ENCODE measurements around the gene WDR74. TPM values are rescaled to one million over a fixed set of nuclear protein-coding genes. Genes with fewer than 3 reads are reported as not detected.

The WDR74 gene
- total RNA-seq, 1 experiment from 2014 or later = 110 TPM

DNA sequence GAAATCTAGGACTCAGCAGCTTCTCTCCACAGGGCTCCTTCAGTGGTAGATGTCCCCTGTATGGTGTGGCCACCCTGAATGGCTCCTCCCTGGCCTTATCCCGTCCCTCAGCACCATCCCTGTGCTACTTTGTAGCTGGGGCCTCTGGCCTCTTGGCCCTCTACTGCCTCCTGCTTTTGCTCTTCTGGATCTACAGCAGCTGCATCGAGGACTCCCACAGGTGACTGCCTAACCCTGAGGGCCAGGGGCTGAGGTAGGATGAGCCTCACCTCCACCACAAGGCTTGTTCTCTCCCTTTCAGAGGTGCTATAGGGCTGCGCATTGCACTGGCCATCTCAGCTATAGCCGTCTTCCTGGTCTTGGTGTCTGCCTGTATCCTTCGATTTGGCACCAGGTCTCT is 50.4 kb downstream of the WDR74 start:
- ChIA-PET POLR2A (interaction anchor here (0.5 to 1.4 kb wide), 4 partner anchors 9 to 81 kb away, joined by 3 to 5 read pairs (median 4); partner anchors contain the start of gene GNG3), CTCF (interaction anchor here (0.6 to 4.6 kb wide), 7 partner anchors 19 to 231 kb away, joined by 3 to 44 read pairs (median 4); partner anchors contain the start of genes HNRNPUL2, STX5, TEX54 and TTC9C)
- Mint-ChIP-seq H3K4me3 (peak overlapping the region; percentile 91), H3K27me3 (ENCODE audit: low read depth) (no peaks in the 10 kb centered on the region; the same call in 1 of the 2 replicates), H3K36me3 (peaks cover 28% of the 10 kb centered on the region), H3K4me1 (peaks cover 37% of the 10 kb centered on the region), H3K9me3 (no peaks in the 10 kb centered on the region), H3K27ac (peak overlapping the region; percentile 94)
- TF ChIP-seq NR1H2 (CRISPR knock-in tag; IDR thresholded peaks at IDR 0.05) = no peak
- no peak for TF ChIP-seq TP53 (CRISPR knock-in tag; IDR thresholded peaks at IDR 0.05)
- no peak for TF ChIP-seq AR (CRISPR knock-in tag; IDR thresholded peaks at IDR 0.05)
- TF ChIP-seq, protein P1, sequence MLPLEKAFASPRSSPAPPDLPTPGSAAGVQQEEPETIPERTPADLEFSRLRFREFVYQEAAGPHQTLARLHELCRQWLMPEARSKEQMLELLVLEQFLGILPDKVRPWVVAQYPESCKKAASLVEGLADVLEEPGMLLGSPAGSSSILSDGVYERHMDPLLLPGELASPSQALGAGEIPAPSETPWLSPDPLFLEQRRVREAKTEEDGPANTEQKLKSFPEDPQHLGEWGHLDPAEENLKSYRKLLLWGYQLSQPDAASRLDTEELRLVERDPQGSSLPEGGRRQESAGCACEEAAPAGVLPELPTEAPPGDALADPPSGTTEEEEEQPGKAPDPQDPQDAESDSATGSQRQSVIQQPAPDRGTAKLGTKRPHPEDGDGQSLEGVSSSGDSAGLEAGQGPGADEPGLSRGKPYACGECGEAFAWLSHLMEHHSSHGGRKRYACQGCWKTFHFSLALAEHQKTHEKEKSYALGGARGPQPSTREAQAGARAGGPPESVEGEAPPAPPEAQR (CRISPR knock-in tag; IDR thresholded peaks at IDR 0.05) = no peak
- no peak for TF ChIP-seq ZNF138 (CRISPR knock-in tag; conservative IDR thresholded peaks at IDR 0.05)
- no peak for TF ChIP-seq OVOL2 (CRISPR knock-in tag; IDR thresholded peaks at IDR 0.05; ENCODE audit: borderline replicate concordance)
- TF ChIP-seq, protein P2, sequence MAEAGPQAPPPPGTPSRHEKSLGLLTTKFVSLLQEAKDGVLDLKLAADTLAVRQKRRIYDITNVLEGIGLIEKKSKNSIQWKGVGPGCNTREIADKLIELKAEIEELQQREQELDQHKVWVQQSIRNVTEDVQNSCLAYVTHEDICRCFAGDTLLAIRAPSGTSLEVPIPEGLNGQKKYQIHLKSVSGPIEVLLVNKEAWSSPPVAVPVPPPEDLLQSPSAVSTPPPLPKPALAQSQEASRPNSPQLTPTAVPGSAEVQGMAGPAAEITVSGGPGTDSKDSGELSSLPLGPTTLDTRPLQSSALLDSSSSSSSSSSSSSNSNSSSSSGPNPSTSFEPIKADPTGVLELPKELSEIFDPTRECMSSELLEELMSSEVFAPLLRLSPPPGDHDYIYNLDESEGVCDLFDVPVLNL (CRISPR knock-in tag; IDR thresholded peaks at IDR 0.05; ENCODE audit: borderline replicate concordance, low read depth) = no peak
- TF ChIP-seq JUN (CRISPR knock-in tag; IDR thresholded peaks at IDR 0.05) = no peak
- TF ChIP-seq NFE2L1 (CRISPR knock-in tag; IDR thresholded peaks at IDR 0.05) = no peak
- TF ChIP-seq ZNF416 (CRISPR knock-in tag; IDR thresholded peaks at IDR 0.05) = no peak
- TF ChIP-seq, protein P3, sequence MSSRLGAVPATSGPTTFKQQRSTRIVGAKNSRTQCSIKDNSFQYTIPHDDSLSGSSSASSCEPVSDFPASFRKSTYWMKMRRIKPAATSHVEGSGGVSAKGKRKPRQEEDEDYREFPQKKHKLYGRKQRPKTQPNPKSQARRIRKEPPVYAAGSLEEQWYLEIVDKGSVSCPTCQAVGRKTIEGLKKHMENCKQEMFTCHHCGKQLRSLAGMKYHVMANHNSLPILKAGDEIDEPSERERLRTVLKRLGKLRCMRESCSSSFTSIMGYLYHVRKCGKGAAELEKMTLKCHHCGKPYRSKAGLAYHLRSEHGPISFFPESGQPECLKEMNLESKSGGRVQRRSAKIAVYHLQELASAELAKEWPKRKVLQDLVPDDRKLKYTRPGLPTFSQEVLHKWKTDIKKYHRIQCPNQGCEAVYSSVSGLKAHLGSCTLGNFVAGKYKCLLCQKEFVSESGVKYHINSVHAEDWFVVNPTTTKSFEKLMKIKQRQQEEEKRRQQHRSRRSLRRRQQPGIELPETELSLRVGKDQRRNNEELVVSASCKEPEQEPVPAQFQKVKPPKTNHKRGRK (CRISPR knock-in tag; IDR thresholded peaks at IDR 0.05; ENCODE audit: borderline replicate concordance) = no peak
- TF ChIP-seq, protein P4, sequence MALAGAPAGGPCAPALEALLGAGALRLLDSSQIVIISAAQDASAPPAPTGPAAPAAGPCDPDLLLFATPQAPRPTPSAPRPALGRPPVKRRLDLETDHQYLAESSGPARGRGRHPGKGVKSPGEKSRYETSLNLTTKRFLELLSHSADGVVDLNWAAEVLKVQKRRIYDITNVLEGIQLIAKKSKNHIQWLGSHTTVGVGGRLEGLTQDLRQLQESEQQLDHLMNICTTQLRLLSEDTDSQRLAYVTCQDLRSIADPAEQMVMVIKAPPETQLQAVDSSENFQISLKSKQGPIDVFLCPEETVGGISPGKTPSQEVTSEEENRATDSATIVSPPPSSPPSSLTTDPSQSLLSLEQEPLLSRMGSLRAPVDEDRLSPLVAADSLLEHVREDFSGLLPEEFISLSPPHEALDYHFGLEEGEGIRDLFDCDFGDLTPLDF (CRISPR knock-in tag; IDR thresholded peaks at IDR 0.05) = no peak
- no peak for TF ChIP-seq GRHL2 (CRISPR knock-in tag; IDR thresholded peaks at IDR 0.05; ENCODE audit: insufficient replicate concordance, severe bottlenecking)
- no peak for TF ChIP-seq ZBTB43 (CRISPR knock-in tag; IDR thresholded peaks at IDR 0.05)
- no peak for TF ChIP-seq ZNF425 (CRISPR knock-in tag; conservative IDR thresholded peaks at IDR 0.05)
- TF ChIP-seq ZNF263 (CRISPR knock-in tag; IDR thresholded peaks at IDR 0.05; ENCODE audit: low read depth) = no peak
- TF ChIP-seq PRRX2 (CRISPR knock-in tag; IDR thresholded peaks at IDR 0.05) = no peak
- TF ChIP-seq USF1 (CRISPR knock-in tag; IDR thresholded peaks at IDR 0.05) = no peak
- TF ChIP-seq, protein P5, sequence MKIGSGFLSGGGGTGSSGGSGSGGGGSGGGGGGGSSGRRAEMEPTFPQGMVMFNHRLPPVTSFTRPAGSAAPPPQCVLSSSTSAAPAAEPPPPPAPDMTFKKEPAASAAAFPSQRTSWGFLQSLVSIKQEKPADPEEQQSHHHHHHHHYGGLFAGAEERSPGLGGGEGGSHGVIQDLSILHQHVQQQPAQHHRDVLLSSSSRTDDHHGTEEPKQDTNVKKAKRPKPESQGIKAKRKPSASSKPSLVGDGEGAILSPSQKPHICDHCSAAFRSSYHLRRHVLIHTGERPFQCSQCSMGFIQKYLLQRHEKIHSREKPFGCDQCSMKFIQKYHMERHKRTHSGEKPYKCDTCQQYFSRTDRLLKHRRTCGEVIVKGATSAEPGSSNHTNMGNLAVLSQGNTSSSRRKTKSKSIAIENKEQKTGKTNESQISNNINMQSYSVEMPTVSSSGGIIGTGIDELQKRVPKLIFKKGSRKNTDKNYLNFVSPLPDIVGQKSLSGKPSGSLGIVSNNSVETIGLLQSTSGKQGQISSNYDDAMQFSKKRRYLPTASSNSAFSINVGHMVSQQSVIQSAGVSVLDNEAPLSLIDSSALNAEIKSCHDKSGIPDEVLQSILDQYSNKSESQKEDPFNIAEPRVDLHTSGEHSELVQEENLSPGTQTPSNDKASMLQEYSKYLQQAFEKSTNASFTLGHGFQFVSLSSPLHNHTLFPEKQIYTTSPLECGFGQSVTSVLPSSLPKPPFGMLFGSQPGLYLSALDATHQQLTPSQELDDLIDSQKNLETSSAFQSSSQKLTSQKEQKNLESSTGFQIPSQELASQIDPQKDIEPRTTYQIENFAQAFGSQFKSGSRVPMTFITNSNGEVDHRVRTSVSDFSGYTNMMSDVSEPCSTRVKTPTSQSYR (CRISPR knock-in tag; IDR thresholded peaks at IDR 0.05) = no peak
- ATAC-seq = peak; percentile 1; the same call in 1 of the 2 replicates
- DNase-seq (ENCODE audit: low spot score) = no peak

Measured in WTC11 (cell line).